Astrocyte (in vitro differentiated cells and primary cell): ENCODE measurements around the gene TMEM108. TPM values are rescaled to one million over a fixed set of nuclear protein-coding genes. Genes with fewer than 3 reads are reported as not detected.

Experiments used
- DNase-seq: peaks from one replicate; pipeline ENCODE4 v3.0.0-alpha.2; 2010; ENCODE audit warnings: low read depth
- FAIRE-seq: peaks from 2 replicates; lab custom pipeline; 2011; peaks lifted over from hg19 to GRCh38; lab: Jason Lieb, UNC
- H2AFZ ChIP-seq: 2 replicates; pipeline ENCODE4 v1.6.0; 2012; ENCODE audit warnings: low read depth, low read length, inconsistent platforms
- H3K27ac ChIP-seq: 2 replicates; pipeline ENCODE4 v1.5.1; 2011; ENCODE audit warnings: low read depth, low read length, inconsistent platforms
- H3K27me3 ChIP-seq: 2 replicates; pipeline ENCODE4 v1.6.0; 2011; ENCODE audit warnings: low read length, inconsistent platforms; ENCODE audit not compliant: insufficient read depth
- H3K36me3 ChIP-seq: 2 replicates; pipeline ENCODE4 v1.5.1; 2011; ENCODE audit warnings: low read length, inconsistent platforms; ENCODE audit not compliant: insufficient read depth
- H3K4me1 ChIP-seq: 2 replicates; pipeline ENCODE4 v1.5.1; 2011; ENCODE audit warnings: low read length, inconsistent platforms; ENCODE audit not compliant: insufficient read depth
- H3K4me2 ChIP-seq: 2 replicates; pipeline ENCODE4 v1.6.0; 2012; ENCODE audit warnings: low read length, inconsistent platforms
- H3K4me3 ChIP-seq: 2 replicates; pipeline ENCODE4 v1.5.1; 2011; ENCODE audit warnings: low read depth, mild to moderate bottlenecking, low read length, inconsistent platforms; ENCODE audit not compliant: insufficient read depth
- H3K79me2 ChIP-seq: 2 replicates; pipeline ENCODE4 v1.6.0; 2012; ENCODE audit warnings: mild to moderate bottlenecking, low read length, inconsistent platforms; ENCODE audit not compliant: insufficient read depth
- H3K9ac ChIP-seq: 2 replicates; pipeline ENCODE4 v1.6.0; 2012; ENCODE audit warnings: mild to moderate bottlenecking, low read length, inconsistent platforms
- H3K9me3 ChIP-seq: 2 replicates; pipeline ENCODE4 v1.5.1; 2012; ENCODE audit warnings: low read depth, mild to moderate bottlenecking, low read length, inconsistent platforms; ENCODE audit not compliant: insufficient read depth
- H4K20me1 ChIP-seq: 2 replicates; pipeline ENCODE4 v1.6.0; 2012; ENCODE audit warnings: low read length, inconsistent platforms; ENCODE audit not compliant: insufficient read depth
- H3K27ac Mint-ChIP-seq: one replicate; pipeline ENCODE4 v1.8.0; 2021; ENCODE audit warnings: mild to moderate bottlenecking, mixed read lengths; ENCODE audit not compliant: unreplicated experiment
- H3K27me3 Mint-ChIP-seq: one replicate; pipeline ENCODE4 v1.8.0; 2021; ENCODE audit warnings: low read depth, mixed read lengths; ENCODE audit not compliant: unreplicated experiment
- H3K36me3 Mint-ChIP-seq: one replicate; pipeline ENCODE4 v1.8.0; 2021; ENCODE audit warnings: low read depth, mixed read lengths; ENCODE audit not compliant: unreplicated experiment
- H3K4me1 Mint-ChIP-seq: one replicate; pipeline ENCODE4 v1.8.0; 2021; ENCODE audit warnings: low read depth, mixed read lengths; ENCODE audit not compliant: unreplicated experiment
- H3K4me3 Mint-ChIP-seq: one replicate; pipeline ENCODE4 v1.8.0; 2021; ENCODE audit warnings: mild to moderate bottlenecking, moderate library complexity, mixed read lengths; ENCODE audit not compliant: unreplicated experiment
- H3K9me3 Mint-ChIP-seq: one replicate; pipeline ENCODE4 v1.8.0; 2021; ENCODE audit warnings: mild to moderate bottlenecking, mixed read lengths; ENCODE audit not compliant: unreplicated experiment
- CTCF ChIP-seq: IDR thresholded peaks from 2 replicates; pipeline ENCODE4 v1.5.1; 2011; ENCODE audit warnings: low read depth, mild to moderate bottlenecking, inconsistent platforms, low read length, moderate library complexity; ENCODE audit not compliant: insufficient read depth
- EZH2 ChIP-seq: IDR thresholded peaks from 2 replicates; pipeline ENCODE4 v1.6.1; 2012; ENCODE audit warnings: mild to moderate bottlenecking, low read length, inconsistent platforms; ENCODE audit not compliant: insufficient read depth
- total RNA-seq: library from RNA; stranded (reverse); gene quantifications from 2 replicates; pipeline ENCODE4 v1.2.1, GENCODE V29; 2021

TMEM108 gene
- total RNA-seq, 1 donor from 2014 or later, result 5.6 TPM

GRCh38 chr3:133367403-133367802, 329.2 kb downstream of the TMEM108 start:
- H3K36me3 Mint-ChIP-seq, result no peaks in the 10 kb centered on the region
- Histone ChIP-seq H3K79me2 (no peaks in the 10 kb centered on the region), H3K9me3 (no peaks in the 10 kb centered on the region), H3K9ac (no peak overlapping the region), H3K27ac (no peak overlapping the region), H3K27me3 (no peaks in the 10 kb centered on the region), H3K4me1 (no peaks in the 10 kb centered on the region), H3K4me3 (no peak overlapping the region), H2AFZ (no peak overlapping the region), H3K36me3 (no peaks in the 10 kb centered on the region), H3K4me2 (no peak overlapping the region), H4K20me1 (no peaks in the 10 kb centered on the region)
- no peak for DNase-seq
- no peaks in the 10 kb centered on the region for H3K9me3 Mint-ChIP-seq
- TF ChIP-seq EZH2 (no peak), CTCF (no peak)
- no peak overlapping the region for H3K27ac Mint-ChIP-seq
- no peaks in the 10 kb centered on the region for H3K27me3 Mint-ChIP-seq
- no peaks in the 10 kb centered on the region for H3K4me1 Mint-ChIP-seq
- no peak for FAIRE-seq
- H3K4me3 Mint-ChIP-seq, result no peak overlapping the region

DNA sequence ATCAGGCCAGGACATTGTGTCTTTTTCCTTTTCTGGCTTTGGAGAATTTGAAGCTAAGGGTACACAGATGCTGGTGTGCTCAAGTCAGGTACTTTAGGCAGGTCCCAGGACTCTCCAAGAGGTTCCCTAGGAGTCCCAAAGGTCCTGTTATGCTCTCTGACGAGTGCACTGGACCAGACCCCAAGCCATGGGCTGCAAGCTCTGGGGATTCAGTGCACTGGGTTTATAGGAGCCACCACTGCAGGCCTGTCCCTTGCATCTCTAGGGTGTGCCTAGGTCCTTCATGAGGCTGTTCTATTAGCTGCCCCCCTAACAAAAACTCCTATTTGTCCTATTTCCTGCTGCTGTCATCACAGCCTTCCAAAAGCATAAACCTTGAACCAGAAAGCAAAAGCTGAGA, 329.8 kb downstream of the TMEM108 start:
- no peaks in the 10 kb centered on the region for H3K9me3 Mint-ChIP-seq
- H3K27me3 Mint-ChIP-seq, result no peaks in the 10 kb centered on the region
- no peak overlapping the region for H2AFZ ChIP-seq

More for the DNA sequence above, 329.8 kb downstream of the TMEM108 start:
- Histone ChIP-seq H3K9ac (no peak overlapping the region), H3K9me3 (no peaks in the 10 kb centered on the region), H3K36me3 (no peaks in the 10 kb centered on the region), H3K4me1 (no peaks in the 10 kb centered on the region), H3K4me2 (no peak overlapping the region), H3K4me3 (no peak overlapping the region), H3K79me2 (no peaks in the 10 kb centered on the region), H3K27me3 (no peaks in the 10 kb centered on the region), H3K27ac (no peak overlapping the region), H4K20me1 (no peaks in the 10 kb centered on the region)
- Mint-ChIP-seq H3K36me3 (no peaks in the 10 kb centered on the region), H3K4me3 (no peak overlapping the region), H3K4me1 (no peaks in the 10 kb centered on the region), H3K27ac (no peak overlapping the region)
- no peak for DNase-seq
- FAIRE-seq, result no peak
- no peak for TF ChIP-seq CTCF
- TF ChIP-seq EZH2, result no peak
